Naive B cell (primary cell): Measurements from ENCODE around the gene REXO2. TPM values are rescaled to one million over a fixed set of nuclear protein-coding genes. Genes with fewer than 3 reads are reported as not detected.

Experiments
- polyA plus RNA-seq, 6 donors: library from polyadenylated mRNA; unstranded; fragments of 300-500 nt; fragmentation: Illumina TruSeq; gene quantifications; one replicate each; pipeline ENCODE4 v1.2.3, GENCODE V29; 2021; ENCODE audit warnings: low read depth in 6 of 6

Gene REXO2
- polyA plus RNA-seq, 6 donors from 2014 or later, result 29.8 to 38.6 (median 32.6) TPM

Other genes starting within 250 kb of the REXO2 start
- gene NNMT, start 143.1 kb upstream of the REXO2 start, polyA plus RNA-seq, result under 1 TPM in 1 of 6 donors, not detected in 5; 0.64 TPM
- gene C11orf71, start 39.0 kb upstream of the REXO2 start, polyA plus RNA-seq, result 10 to 100 TPM in 5 of 6 donors, 1 to 10 TPM in 1; 7.0 to 17.2 (median 15.4) TPM
- 10 to 100 TPM; 42.5 to 73.4 (median 60.3) TPM for gene RBM7, start 38.8 kb upstream of the REXO2 start, polyA plus RNA-seq
- gene NXPE1, start 120.4 kb downstream of the REXO2 start, polyA plus RNA-seq, result not detected
- gene NXPE4, start 156.3 kb downstream of the REXO2 start, polyA plus RNA-seq, result not detected
- gene NXPE2, start 239.1 kb downstream of the REXO2 start, polyA plus RNA-seq, result not detected